Gastrocnemius medialis (tissue), 4 donors: Measurements from ENCODE around the gene ZNF805. TPM values are rescaled to one million over a fixed set of nuclear protein-coding genes. Genes with fewer than 3 reads are reported as not detected.
A peak's percentile ranks its signal among the peaks of the same experiment; 100 is the strongest.

Source experiments
- ATAC-seq, 2 donors: fragments of 150-250 bp; one replicate each; pipeline ENCODE4 v1.9.1; 2016
- DNase-seq, 2 donors: peaks; one replicate each; pipeline ENCODE4 v3.0.0-alpha.2; 2019
- H3K27ac ChIP-seq, 4 donors: fragments of 200-600 bp; sonication (generic); 1 replicate in 1 of 4; 2 replicates in 3 of 4; pipeline ENCODE4 v1.5.1; 2016 to 2018; ENCODE audit warnings: mild to moderate bottlenecking in 2 of 4, moderate library complexity in 1 of 4
- H3K27me3 ChIP-seq, 3 donors: fragments of 200-600 bp; sonication (generic) in 2 of 3; 1 replicate in 1 of 3; 2 replicates in 2 of 3; pipeline versions ENCODE4 v1.5.1 to v1.6.0; 2016 to 2019; ENCODE audit warnings: mild to moderate bottlenecking in 1 of 3, moderate library complexity in 1 of 3
- H3K36me3 ChIP-seq, 2 donors: fragments of 200-600 bp; sonication (generic) in 1 of 2; one replicate each; pipeline ENCODE4 v1.5.1; 2017 to 2018
- H3K4me1 ChIP-seq, 2 donors: fragments of 200-600 bp; sonication (generic) in 1 of 2; one replicate each; pipeline ENCODE4 v1.5.1; 2016 to 2017; ENCODE audit warnings: mild to moderate bottlenecking in 2 of 2
- H3K4me3 ChIP-seq, 4 donors: fragments of 200-600 bp; sonication (generic) in 3 of 4; 1 replicate in 1 of 4; 2 replicates in 3 of 4; pipeline ENCODE4 v1.5.1; 2016 to 2019; ENCODE audit warnings: mild to moderate bottlenecking in 2 of 4
- H3K9me3 ChIP-seq, 3 donors: fragments of 200-600 bp; sonication (generic) in 2 of 3; 1 replicate in 1 of 3; 2 replicates in 2 of 3; pipeline ENCODE4 v1.5.1; 2016 to 2019
- POLR2A ChIP-seq, 2 donors: fragments of 450-650 bp; IDR thresholded peaks; one replicate each; pipeline ENCODE4 v1.6.1; 2017; ENCODE audit warnings: antibody characterized with exemption in 2 of 2, mild to moderate bottlenecking in 2 of 2, moderate library complexity in 2 of 2
- in situ Hi-C, 4 donors: fragments of 200-750 bp; cut with MboI; loops; one replicate each; pipeline versions ENCODE4 v1.15.0 to v1.8.0; 2017; ENCODE audit warnings: low sequenced_read_pairs in 4 of 4
- intact Hi-C: fragments of 100-400 bp; cut with DNase I; formaldehyde crosslinking; loops from one replicate; pipeline ENCODE4 v1.15.1; 2023; ENCODE audit warnings: low total_unique reads
- total RNA-seq, 4 donors: library from RNA; depleted of rRNA; stranded (reverse); fragments of >200 nt; gene quantifications; one replicate each; pipeline versions ENCODE4 v1.1.0 to v1.2.3, GENCODE V29; 2016
- TF ChIP-seq, protein P1 (sequence below), 5 experiments: fragments of 450-650 bp in 3 of 5; fragments of 200-600 bp in 2 of 5; sonication (generic) in 2 of 5; IDR thresholded peaks in 4 of 5; conservative IDR thresholded peaks in 1 of 5; 1 replicate in 4 of 5; 2 replicates in 1 of 5; pipeline ENCODE4 v1.5.1; 2016 to 2019; ENCODE audit warnings: antibody characterized with exemption in 5 of 5, mild to moderate bottlenecking in 3 of 5, moderate library complexity in 3 of 5

Gene ZNF805
- total RNA-seq, 4 donors from 2014 or later = 9.3 to 20.2 (median 14.8) TPM

DNA sequence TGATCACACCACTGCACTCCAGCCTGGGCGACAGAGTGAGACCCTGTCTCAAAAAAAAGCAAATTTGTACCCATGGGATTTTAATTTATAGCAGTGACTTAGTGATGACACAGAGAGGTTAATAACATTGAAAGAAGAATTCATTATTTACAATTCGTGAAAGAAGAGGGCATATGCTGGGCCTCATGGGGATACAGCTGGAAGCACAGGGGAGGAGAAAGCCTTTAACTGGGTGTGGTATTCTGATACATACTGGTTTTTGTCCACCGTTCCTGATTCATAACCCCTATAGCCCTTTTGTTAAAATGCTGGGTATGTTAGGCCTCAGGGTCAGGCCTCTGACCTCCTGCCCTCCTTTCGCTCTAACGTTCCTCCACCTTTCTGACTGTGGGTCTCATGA lies 38.3 kb upstream of the ZNF805 start:
- TF ChIP-seq, protein P1, sequence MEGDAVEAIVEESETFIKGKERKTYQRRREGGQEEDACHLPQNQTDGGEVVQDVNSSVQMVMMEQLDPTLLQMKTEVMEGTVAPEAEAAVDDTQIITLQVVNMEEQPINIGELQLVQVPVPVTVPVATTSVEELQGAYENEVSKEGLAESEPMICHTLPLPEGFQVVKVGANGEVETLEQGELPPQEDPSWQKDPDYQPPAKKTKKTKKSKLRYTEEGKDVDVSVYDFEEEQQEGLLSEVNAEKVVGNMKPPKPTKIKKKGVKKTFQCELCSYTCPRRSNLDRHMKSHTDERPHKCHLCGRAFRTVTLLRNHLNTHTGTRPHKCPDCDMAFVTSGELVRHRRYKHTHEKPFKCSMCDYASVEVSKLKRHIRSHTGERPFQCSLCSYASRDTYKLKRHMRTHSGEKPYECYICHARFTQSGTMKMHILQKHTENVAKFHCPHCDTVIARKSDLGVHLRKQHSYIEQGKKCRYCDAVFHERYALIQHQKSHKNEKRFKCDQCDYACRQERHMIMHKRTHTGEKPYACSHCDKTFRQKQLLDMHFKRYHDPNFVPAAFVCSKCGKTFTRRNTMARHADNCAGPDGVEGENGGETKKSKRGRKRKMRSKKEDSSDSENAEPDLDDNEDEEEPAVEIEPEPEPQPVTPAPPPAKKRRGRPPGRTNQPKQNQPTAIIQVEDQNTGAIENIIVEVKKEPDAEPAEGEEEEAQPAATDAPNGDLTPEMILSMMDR (IDR thresholded peaks at IDR 0.05 in 4 of 5, conservative IDR thresholded peaks at IDR 0.05 in 1 of 5) = no peak
- no peak for TF ChIP-seq POLR2A (IDR thresholded peaks at IDR 0.05)
- H3K27ac ChIP-seq = no peak overlapping the region
- H3K27me3 ChIP-seq = no peaks in the 10 kb centered on the region
- in situ Hi-C loops = no loop called here
- ATAC-seq (no peak), DNase-seq (no peak)
- H3K9me3 ChIP-seq = no peaks in the 10 kb centered on the region
- H3K36me3 ChIP-seq = peaks cover 0 to 58% of the 10 kb centered on the region in 2 donors
- no peak overlapping the region for H3K4me3 ChIP-seq
- intact Hi-C loops = no loop called here
- no peaks in the 10 kb centered on the region for H3K4me1 ChIP-seq

DNA sequence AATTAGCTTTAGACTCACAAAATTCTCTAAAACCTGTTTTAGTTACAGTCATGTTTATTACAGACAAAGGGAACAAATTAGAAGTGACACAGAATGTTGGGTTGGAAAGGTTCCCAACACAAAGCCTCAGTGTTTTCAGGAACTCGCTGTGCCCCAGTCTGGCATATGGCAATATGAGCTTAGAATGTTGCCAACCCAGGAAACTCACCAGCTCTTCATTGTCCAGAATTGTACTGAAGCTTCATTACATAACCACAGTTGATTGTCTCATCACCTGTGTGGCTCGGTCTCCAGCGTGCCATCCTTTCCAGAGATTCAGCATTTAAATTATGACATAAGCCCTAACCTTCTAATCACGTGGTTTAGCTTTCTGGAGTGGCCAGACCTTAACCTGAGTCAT lies 30.1 kb upstream of the ZNF805 start:
- in situ Hi-C loops = no loop called here
- no peak for DNase-seq
- Histone ChIP-seq H3K27ac (peak overlapping the region in 1 of 4 donors; percentile 20), H3K27me3 (no peaks in the 10 kb centered on the region), H3K9me3 (no peaks in the 10 kb centered on the region), H3K36me3 (peaks cover 8 to 83% of the 10 kb centered on the region in 2 donors), H3K4me1 (no peaks in the 10 kb centered on the region), H3K4me3 (no peak overlapping the region)
- intact Hi-C loops = no loop called here
- no peak for ATAC-seq
- TF ChIP-seq POLR2A (IDR thresholded peaks at IDR 0.05) = no peak
- TF ChIP-seq, protein P1 (IDR thresholded peaks at IDR 0.05 in 4 of 5, conservative IDR thresholded peaks at IDR 0.05 in 1 of 5) = no peak

DNA sequence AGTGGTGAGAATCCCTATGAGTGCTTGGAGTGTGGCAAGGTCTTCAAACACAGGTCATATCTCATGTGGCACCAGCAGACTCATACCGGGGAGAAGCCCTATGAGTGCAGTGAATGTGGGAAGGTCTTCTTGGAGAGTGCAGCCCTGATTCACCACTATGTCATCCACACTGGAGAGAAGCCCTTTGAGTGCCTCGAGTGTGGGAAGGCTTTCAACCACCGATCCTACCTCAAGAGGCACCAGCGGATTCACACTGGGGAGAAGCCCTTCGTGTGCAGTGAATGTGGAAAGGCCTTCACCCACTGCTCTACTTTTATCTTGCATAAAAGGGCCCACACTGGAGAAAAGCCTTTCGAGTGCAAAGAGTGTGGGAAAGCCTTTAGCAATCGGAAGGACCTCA lies 28.3 kb upstream of the ZNF805 start:
- no peaks in the 10 kb centered on the region for H3K9me3 ChIP-seq
- H3K4me3 ChIP-seq = no peak overlapping the region
- in situ Hi-C loops (no loop called here), intact Hi-C loops (no loop called here)
- TF ChIP-seq, protein P1 (IDR thresholded peaks at IDR 0.05 in 4 of 5, conservative IDR thresholded peaks at IDR 0.05 in 1 of 5) = no peak
- no peaks in the 10 kb centered on the region for H3K27me3 ChIP-seq
- H3K27ac ChIP-seq = no peak overlapping the region
- peaks cover 8 to 84% of the 10 kb centered on the region in 2 donors for H3K36me3 ChIP-seq
- ATAC-seq = no peak
- DNase-seq = no peak
- H3K4me1 ChIP-seq = no peaks in the 10 kb centered on the region

DNA sequence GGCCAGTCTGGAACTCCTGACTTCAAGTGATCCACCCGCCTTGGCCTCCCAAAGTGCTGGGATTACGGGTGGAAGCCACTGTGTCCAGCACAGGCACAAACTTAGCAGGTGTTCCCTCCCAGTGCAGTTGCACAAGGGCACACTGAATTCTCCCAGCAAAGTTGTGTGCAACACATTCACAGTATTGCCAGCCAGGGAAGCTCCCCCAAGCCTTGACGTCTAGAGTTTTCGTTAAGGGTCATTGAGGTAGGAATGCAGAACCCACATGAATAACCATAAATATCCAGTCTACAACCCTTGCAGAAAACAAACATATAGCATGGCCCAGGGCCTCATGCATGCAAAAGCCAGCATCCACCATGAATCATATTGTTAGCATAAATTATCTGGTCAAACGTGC lies 12.9 kb upstream of the ZNF805 start:
- no peaks in the 10 kb centered on the region for H3K27me3 ChIP-seq
- no peak overlapping the region for H3K27ac ChIP-seq
- H3K4me1 ChIP-seq = no peaks in the 10 kb centered on the region
- intact Hi-C loops = no loop called here
- no peaks in the 10 kb centered on the region for H3K36me3 ChIP-seq
- no peak for ATAC-seq
- no peaks in the 10 kb centered on the region for H3K9me3 ChIP-seq
- DNase-seq = no peak
- in situ Hi-C loops = no loop called here
- no peak overlapping the region for H3K4me3 ChIP-seq
- TF ChIP-seq, protein P1 (IDR thresholded peaks at IDR 0.05 in 4 of 5, conservative IDR thresholded peaks at IDR 0.05 in 1 of 5) = no peak
- no peak for TF ChIP-seq POLR2A (IDR thresholded peaks at IDR 0.05)

DNA sequence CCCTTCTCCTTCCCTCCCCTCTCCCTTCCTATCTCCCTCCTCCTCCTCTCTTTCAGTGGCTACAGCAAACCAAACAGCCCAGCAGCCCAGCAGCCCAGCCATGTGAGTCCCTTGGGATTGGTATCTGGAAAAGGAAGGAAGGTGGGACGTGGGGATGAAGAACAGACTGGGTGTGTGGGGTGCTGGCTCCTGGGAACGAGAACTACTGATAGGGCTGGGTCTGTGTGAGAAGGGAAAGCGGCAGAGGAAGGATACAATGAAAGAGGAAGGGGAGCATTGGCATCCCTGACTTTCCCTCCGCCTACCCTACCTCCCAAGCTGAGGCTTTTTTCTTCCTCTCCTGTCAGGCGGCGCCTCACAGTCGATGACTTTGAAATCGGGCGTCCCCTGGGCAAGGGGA lies 8.7 kb upstream of the ZNF805 start:
- Histone ChIP-seq H3K4me1 (no peaks in the 10 kb centered on the region), H3K9me3 (no peaks in the 10 kb centered on the region), H3K27ac (no peak overlapping the region), H3K36me3 (no peaks in the 10 kb centered on the region), H3K4me3 (no peak overlapping the region), H3K27me3 (no peaks in the 10 kb centered on the region)
- intact Hi-C loops (no loop called here), in situ Hi-C loops (no loop called here)
- DNase-seq (no peak), ATAC-seq (no peak)
- TF ChIP-seq, protein P1 (IDR thresholded peaks at IDR 0.05 in 4 of 5, conservative IDR thresholded peaks at IDR 0.05 in 1 of 5) = no peak
- TF ChIP-seq POLR2A (IDR thresholded peaks at IDR 0.05) = no peak
